HG02623 (cell line): ENCODE measurements around the gene NECAB2.

ENCODE experiments used
- ATAC-seq: cut with Tn5 transposase; IDR thresholded peaks from one replicate; pipeline ENCODE4 v1.9.1; 2021; ENCODE audit warnings: moderate library complexity; ENCODE audit not compliant: unreplicated experiment

The NECAB2 gene

DNA sequence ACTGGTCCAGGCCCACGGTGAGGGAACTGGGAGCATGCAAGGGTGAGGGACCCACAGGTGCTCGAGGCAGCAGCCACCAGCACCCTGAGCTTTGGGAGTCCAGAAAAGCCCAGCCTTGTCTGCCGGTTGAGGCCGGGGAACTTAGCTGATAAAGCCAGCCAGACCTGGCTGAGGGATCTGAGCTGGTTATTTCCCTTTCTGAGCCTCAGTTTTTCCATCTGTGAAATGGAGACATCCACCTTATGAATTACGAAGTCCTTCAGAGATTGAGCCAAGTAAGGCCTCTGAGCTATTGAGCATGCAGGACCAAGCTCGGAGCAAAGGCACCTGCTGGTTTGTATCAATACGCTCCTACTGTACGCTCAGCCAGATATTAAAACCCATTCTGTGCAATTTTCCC, 13.8 kb downstream of the NECAB2 start:
- no peak for ATAC-seq

DNA sequence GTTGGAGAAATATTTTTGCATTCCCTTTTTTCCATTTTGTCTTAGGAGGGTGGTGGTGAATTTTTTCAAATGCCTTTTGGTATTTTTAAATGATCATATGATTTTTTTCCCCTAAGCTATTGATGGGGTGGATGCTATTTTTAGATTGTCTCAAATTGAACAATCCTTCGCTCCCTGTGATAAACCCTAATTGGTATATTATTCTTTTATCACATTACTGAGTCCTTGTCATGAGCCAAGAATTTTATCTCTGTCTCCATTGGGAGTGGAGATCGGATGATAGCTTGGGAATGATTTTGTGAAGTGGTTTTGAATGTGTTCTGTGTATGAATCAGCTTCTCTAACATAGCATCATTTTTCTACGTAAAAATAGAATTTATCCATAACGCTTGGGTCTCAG, 15.4 kb downstream of the NECAB2 start:
- ATAC-seq, result no peak

DNA sequence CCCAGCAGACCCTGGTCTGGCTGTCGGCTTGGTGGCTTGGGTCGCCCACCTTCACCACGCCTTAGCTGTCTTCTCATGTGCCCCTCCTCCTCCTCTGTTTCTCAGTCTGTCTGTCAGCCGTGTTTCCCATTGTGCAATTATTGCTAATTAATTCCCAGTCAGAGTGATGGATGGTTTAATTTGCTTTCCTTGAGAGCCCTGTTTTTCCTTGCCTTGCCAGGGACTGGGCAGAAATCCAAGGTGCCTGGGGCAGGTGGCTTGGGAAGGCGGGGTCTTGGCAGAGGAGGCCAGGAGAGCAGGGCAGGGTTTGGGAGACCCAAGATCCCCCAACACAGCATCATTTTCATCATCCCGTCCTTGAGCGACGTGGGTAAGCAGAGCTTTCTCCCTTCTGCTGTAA, 21.3 kb downstream of the NECAB2 start:
- no peak for ATAC-seq

DNA sequence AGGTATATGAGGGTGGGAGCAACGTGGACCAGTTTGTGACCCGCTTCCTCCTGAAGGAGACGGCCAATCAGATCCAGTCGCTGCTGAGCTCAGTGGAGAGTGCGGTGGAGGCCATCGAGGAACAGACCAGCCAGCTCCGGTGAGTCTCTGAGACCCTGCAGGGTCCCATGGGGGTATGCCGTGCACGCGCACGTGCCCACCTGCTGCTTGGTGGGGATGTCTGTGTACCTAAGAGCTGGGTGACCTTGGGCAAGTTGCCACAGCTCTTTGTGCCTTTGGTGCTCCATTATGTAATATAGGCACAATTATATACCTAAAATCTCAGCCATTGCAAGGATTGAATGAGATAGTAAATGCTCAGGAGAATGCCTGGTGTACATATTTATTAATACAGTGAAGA, 22.4 kb downstream of the NECAB2 start:
- no peak for ATAC-seq

DNA sequence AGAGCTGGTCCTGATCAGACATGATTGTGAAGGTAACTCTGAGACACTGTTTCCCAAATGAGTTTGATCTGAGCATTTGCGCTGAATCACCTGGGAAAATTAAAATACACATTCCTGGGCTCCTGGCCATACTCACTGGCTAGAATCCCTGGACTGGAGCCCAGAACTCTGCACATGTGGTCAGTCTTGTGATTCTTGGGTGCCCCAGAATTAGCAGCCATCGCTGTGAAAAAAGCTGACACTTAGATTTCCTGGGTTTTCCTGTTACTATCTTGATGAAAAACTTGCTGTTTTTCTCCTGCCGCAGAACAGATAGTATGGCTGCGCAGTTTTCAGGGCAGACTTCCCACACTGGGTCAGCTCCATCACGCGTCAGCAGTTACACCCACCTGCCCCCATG, 24.6 kb downstream of the NECAB2 start:
- no peak for ATAC-seq

DNA sequence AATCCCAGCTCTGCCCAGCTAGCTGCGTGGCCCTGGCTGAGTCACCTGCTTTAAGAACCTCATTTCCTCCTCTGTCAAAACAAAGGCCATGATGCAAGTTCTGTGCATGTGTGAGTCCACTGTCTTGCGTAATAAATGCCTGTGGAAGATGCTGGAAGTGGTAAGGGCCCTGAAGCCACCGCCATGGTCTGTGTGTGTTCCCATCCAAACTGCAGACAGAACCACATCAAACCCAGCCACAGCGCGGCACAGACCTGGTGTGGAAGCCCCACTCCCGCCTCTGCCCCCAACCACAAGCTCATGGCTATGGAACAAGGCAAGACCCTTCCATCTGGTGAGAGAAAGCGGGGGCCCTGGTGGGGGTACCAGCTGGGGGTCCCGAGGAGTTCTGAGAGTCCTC, 26.0 kb downstream of the NECAB2 start:
- no peak for ATAC-seq

DNA sequence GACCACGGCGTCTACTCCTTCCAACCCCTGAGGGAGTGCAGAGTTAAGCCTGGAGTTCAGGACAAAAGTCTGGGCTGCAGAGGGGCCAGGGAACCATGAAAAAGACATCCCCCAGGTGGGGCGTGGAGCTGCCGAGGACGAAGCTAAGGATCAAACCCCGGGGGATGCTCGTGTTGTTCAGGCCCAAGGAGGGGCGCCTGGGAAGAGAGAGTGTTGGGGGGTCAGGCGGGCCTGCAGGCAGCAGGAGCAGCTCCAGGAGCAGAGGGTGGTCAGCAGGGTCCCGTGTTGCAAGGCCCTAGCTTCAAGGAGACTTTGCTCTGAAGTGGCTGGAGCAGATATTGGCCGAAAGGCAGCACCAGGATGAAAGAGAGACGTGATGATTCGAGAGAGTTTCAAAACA, 26.7 kb downstream of the NECAB2 start:
- ATAC-seq, result no peak

DNA sequence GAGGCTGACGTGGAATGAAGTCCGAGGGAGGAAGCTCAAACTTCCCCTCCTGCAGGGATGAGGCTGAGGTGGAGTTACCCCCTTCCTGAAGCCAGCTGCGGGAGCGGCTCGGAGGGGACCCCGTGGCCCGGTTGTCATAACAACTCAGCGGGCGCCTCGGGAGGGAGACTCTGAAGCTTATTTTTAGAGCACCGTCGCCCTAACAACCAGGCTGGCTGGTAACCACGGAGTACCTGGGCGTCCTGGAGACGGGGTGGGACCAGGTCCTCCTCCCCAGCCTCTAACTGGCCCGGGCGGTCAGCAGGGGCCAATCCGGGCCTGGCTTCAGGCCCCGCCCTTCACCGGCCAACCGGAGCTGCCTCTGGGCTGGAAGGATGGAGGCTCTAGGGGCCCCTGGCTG, 27.7 kb downstream of the NECAB2 start:
- ATAC-seq, result no peak

DNA sequence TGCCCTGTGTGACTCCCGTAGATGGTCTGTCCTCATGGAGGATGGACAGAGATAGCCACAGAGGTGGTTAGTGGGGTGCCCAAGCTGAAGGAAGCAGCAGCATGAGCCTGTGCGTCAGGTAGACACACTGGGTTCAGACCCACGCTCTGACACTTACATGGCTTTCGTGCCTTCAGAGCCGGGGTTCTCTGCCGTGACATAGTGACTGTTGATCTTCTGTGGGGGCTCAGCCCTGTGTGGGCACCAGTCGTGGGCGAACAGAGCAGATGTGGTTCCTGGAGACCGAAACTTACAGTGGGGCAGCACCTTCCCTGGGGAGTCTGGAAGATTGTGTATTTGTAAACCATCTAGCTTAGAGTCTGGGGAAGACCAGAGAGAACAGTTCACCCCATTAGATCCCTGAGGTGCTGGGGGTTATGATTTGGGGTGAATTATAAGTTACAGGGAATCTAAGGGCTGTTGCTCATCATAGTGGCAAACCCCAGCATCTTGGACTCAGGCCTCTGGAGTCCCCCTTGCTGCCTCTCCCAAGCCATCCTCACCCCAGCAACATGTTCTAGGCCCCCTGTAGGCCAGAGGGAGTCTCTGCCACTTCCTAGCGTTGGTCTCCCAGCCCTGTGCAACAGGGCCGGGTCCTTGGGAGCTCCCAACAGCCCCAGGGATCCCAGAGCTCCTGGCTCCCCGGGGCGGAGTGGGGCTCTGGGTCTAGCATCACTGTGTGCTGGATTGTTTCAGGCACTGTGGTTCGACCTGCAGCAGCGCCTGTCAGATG, 28.6 kb downstream of the NECAB2 start:
- ATAC-seq, result no peak

DNA sequence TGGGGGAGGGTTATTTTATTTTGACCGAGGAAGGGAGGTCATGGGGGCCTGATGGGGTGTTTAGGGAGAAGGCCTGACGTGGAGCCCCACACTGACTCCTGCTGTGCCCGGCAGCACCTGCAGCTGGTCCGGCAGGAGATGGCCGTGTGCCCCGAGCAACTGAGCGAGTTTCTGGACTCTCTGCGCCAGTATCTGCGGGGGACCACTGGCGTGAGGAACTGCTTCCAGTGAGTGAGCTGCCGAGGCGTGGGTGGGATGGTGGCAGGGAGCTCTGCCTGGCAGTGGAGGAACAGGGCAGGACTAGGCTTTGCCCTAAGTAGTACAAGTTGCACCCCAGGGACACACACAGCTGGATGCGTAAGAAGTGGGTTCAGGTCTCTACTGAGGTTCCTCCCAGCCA, 30.0 kb downstream of the NECAB2 start:
- ATAC-seq, result no peak

DNA sequence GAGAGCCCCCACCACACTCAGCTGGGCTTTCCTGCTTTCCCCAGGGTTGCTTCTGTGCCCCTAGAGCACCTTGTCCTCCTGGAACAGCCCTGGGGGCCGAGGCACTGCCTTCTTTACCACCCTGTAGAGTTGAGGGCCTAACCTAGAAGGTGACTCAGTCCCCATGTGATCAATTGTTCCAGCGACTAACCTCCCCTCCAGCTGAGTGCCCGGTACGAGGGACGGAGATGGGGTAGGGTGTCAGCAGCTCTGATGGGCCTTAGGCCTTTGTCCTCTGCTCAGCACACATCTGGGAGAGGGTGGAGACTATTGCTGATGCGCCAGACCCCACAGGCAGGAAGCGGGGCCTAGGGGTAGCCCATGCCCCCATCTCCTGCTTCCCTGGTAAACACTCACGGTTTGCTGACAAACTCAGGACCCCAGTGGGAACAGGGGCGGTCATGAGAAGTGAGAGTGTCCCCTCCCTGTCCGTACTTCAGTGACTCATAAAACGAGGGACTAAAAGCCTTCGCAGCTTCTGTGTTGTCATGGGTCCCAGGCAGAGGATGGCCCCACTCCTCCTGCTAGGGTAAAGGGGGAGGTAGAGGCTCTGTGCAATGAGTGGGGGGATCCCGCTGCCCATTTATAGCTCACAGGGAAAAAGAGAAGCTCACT, 33.1 kb downstream of the NECAB2 start:
- ATAC-seq, result no peak

DNA sequence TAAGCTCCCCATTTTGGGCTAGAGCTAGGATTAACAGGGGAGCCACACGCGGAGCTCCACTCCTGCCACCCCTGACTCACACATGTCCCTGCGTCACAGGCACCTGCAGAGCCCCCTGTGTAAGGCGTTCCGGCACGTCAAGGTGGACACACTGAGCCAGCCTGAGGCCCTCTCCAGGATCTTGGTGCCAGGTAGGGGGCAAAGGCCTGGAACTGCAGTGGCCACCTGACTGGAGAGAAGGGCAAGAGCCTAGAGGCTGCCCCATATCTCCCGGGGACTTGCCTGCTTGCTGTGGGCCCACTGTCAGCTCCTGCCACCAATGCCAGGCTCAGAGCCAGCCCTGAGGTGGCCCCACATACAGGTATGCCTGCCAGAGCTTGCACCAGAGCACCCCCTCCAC, 33.7 kb downstream of the NECAB2 start:
- ATAC-seq, result no peak

DNA sequence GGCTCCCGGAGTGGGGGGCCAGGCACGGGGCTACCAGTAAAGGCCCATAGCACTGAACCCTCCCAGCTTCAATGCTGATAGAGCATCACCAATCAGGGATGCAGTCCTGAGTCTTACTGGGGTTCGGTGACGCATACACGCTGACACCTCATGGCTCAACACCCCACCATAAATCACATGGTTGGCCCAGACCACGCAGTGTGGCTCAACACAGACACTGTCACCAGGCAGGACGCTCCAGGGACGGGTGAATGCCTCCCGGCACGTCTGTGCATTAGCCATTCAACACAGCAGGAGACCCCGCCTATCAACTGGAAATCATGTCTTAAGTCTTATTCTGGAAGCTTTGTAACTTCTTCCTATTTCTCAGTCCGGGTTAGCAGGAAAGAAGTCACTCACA, 35.0 kb downstream of the NECAB2 start:
- ATAC-seq, result no peak

DNA sequence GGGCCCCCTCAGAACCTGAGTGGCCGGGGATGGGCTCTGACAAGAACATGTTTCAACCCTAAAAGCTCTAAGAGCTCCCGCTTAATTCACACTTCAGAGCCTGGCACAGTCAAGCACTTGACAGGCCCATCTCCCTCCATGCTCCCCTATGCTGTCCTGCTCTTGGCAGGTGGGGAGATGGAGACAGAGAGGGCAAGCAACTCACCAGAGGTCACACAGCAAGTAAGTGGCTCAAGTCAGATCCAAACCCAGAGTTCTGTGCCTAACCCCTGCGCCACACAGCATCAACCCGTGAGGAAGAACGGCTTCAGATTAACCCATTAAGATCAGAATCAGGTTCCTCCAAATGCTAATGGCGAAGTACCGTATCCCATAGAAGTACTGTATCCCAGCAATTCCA, 36.4 kb downstream of the NECAB2 start:
- no peak for ATAC-seq

DNA sequence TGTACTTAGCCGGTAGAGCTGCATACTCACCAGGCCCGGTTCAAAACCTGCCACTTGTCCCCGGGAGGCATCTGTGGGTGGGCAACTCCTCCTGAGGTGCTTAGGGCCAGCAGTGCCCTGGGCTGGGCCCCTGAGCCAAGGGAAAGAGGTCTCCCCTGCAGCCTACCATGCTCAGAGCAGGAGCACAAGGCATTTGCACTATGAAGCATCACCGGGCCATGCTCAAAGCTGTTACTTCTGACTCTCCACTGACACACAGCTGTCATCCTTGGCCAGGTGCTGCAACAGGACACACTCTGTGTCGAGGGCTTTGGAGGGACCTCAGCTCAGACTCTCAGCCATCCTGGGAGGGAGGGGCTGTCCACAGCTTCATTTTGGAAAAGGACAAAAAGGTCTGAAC, 37.3 kb downstream of the NECAB2 start:
- ATAC-seq, result no peak

DNA sequence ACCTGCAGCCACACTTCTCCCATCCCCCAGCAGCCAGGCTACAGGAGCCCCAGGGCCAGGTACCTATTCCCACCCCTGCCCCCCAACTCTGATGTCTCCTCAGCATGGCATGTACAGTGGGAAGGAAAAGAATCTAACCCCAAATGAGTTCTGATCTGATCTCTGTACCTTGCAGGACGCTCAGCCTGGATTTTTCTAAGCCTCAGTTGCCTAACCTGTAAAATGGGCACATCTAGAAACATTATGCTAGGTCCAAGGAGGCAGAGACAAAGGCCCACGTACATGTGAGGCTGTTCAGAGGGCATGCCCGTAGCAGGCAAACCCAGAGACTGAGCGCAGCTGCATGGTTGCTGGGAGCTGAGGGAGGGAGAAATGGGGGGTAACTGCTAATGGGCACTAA, 39.5 kb downstream of the NECAB2 start:
- no peak for ATAC-seq

DNA sequence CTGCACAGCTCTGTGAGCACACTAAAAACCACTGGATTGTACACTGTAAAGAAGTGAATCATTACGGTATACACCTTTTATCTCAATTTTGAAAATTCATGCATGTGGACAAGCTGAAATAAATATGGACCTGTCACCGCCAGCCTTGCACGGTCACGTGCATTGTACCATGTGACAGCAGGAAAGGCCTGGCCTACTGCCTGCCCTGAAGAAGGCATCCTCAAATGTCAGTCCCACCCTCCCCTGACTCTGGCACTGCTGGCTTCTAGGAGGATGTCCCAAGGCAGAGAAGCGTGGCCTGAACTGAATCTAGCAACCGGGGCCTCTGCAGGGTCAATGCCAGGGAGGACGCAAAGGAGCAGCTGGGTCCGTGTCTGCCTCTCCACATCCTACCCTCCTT, 39.9 kb downstream of the NECAB2 start:
- no peak for ATAC-seq

DNA sequence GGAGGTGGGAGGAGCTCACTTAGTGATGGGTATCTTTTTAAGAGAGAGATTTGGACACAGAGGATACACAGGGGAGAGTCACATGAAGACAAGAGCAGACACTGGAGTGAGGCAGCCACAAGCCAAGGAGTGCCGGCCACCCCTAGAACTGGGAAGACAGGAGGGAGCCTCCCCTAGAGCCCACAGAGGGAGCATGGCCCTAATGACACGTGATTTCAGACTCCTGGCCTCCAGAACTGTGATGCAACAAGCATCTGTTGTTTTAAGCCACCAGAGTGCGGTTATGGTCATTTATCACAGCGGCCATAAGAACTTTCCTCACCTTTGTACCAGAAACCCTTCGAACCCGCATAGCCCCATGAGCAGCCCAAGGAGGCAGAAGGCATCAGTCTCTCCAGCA, 41.2 kb downstream of the NECAB2 start:
- ATAC-seq, result no peak

DNA sequence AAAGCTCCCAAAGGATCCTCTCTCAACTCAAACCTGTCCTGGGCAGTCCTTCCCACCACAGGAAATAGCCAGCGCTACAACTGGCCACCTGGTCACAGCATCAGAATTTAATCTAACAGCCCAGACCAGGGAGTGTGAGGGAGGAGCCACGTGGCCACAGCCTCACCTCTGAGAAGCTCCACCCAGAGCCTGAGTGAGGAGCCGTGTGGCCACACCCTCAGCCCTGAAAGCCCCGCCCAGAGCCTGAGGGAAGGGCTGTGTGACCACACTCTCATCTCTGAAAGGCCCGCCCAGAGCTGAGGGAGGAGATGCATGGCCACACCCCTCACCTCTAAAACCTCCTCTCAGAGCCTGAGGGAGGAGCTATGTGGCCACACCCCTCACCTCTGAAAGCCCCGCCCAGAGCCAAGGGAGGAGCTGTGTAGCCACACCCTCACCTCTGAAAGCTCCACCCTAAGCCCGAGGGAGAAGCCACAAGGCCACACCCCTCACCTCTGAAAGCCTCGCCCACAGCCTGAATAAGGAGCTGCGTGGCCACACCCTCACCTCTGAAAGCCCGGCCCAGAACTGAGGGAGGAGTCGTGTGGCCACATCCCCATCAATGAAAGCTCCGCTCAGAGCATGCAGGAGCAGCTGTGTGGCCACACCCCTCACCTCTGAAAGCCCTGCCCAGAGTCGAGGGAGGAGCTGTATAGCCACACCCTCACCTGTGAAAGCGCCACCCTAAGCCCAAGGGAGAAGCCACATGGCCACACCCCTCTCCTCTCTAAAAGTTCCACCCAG, 45.9 kb downstream of the NECAB2 start:
- peak; percentile 66 for ATAC-seq

DNA sequence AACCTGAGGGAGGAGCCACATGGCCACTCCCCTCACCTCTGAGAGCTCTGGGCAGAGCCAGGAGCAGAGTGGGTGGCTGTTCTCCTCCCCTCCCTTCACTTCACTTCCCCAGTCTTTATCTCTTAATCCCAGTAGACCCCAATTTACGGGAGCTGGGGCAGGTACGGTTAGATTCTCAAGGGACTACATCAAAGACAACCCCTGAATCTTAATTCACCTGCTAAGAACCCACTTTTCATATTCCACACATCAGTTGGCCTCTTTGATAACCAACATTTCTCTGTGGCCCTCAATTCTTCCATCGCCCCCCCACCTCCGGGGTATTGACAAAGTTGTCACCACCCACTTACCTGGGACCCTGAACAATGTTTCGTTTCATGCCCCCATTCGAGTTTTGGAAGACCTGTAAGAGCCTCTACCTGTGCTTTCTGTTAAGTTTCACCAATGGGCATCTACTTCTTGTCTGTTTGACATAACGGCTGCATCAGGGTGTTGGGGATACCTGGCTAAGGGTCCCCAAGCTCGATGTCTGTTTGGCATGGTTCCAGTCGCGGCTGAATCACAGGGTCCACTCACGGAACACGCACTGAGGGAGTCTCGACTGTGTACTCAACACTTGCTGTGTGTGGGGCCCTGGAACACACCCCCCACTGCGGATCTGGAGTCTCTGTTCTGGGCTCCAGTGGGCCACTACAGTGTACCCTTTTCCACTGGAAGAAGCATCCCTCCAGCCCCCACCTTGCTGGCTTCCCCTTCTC, 46.7 kb downstream of the NECAB2 start:
- no peak for ATAC-seq

DNA sequence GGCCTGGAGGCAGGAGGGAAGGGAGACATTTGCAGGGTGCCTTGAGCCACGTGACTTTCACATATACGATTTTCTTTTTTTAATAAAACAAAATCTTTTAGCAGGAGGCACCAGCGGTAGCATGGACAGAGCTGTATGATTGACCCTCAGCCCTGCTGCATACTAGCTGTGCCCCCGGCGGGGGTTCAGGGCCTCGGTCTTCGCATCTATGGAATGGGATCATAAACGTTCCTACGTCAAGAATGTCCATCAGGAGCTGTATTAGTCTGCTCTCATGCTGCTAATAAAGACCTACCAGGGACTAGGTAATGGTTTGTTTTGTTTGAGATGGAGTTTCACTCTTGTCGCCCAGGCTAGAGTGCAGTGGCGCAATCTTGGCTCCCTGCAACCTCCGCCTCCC, 47.4 kb downstream of the NECAB2 start:
- no peak for ATAC-seq
